ENCODE results near the gene PCLO. TPM values are rescaled to one million over a fixed set of nuclear protein-coding genes. Genes with fewer than 3 reads are reported as not detected.

PCLO gene
- total and polyA plus RNA-seq, 9 donors: 0.27 to 0.90 (median 0.55) TPM

GRCh38 chr7:82816272-82816671, 346.4 kb downstream of the PCLO start:
- no peak overlapping the region for H3K4me3 ChIP-seq (ENCODE audit: low read length)
- H3K27me3 ChIP-seq (ENCODE audit: control insufficient read depth, insufficient read depth, low read length): no peaks in the 10 kb centered on the region
- no peaks in the 10 kb centered on the region for H3K36me3 ChIP-seq (ENCODE audit: control insufficient read depth, insufficient read depth, low read length)
- no peaks in the 10 kb centered on the region for H3K9me3 ChIP-seq (replicated peaks; ENCODE audit: control insufficient read depth, low read depth, low read length)
- no peaks in the 10 kb centered on the region for H3K4me1 ChIP-seq (ENCODE audit: control insufficient read depth, insufficient read depth, low read length)
- H3K27ac ChIP-seq (ENCODE audit: low read length): no peak overlapping the region
- DNase-seq: no peak

GRCh38 chr7:82810558-82811259, 352.0 kb downstream of the PCLO start:
- no peaks in the 10 kb centered on the region for H3K27me3 ChIP-seq (ENCODE audit: control insufficient read depth, insufficient read depth, low read length)
- WGBS (ENCODE audit: insufficient coverage): no CpG with 5 or more reads among the region's 4 CpGs
- peak; percentile 75 for DNase-seq
- H3K27ac ChIP-seq (ENCODE audit: low read length): no peak overlapping the region
- no peak overlapping the region for H3K4me3 ChIP-seq (ENCODE audit: low read length)
- no peaks in the 10 kb centered on the region for H3K36me3 ChIP-seq (ENCODE audit: control insufficient read depth, insufficient read depth, low read length)
- no peaks in the 10 kb centered on the region for H3K9me3 ChIP-seq (replicated peaks; ENCODE audit: control insufficient read depth, low read depth, low read length)
- H3K4me1 ChIP-seq (ENCODE audit: control insufficient read depth, insufficient read depth, low read length): no peaks in the 10 kb centered on the region

- no peak for DNase-seq
- H3K4me3 ChIP-seq (ENCODE audit: low read length): no peak overlapping the region
- no peaks in the 10 kb centered on the region for H3K9me3 ChIP-seq (replicated peaks; ENCODE audit: control insufficient read depth, low read depth, low read length)
- H3K36me3 ChIP-seq (ENCODE audit: control insufficient read depth, insufficient read depth, low read length): no peaks in the 10 kb centered on the region
- no peaks in the 10 kb centered on the region for H3K4me1 ChIP-seq (ENCODE audit: control insufficient read depth, insufficient read depth, low read length)
- no peaks in the 10 kb centered on the region for H3K27me3 ChIP-seq (ENCODE audit: control insufficient read depth, insufficient read depth, low read length)
- WGBS (ENCODE audit: insufficient coverage): no CpG with 5 or more reads among the region's 2 CpGs
- H3K27ac ChIP-seq (ENCODE audit: low read length): no peak overlapping the region
Observed at GRCh38 chr7:82808633-82809032, 354.1 kb downstream of the PCLO start.

GRCh38 chr7:82805527-82805960, 357.1 kb downstream of the PCLO start:
- no peaks in the 10 kb centered on the region for H3K9me3 ChIP-seq (replicated peaks; ENCODE audit: control insufficient read depth, low read depth, low read length)
- no peak overlapping the region for H3K4me3 ChIP-seq (ENCODE audit: low read length)
- H3K27me3 ChIP-seq (ENCODE audit: control insufficient read depth, insufficient read depth, low read length): no peaks in the 10 kb centered on the region
- no peaks in the 10 kb centered on the region for H3K36me3 ChIP-seq (ENCODE audit: control insufficient read depth, insufficient read depth, low read length)
- peak; percentile 3 for DNase-seq
- H3K27ac ChIP-seq (ENCODE audit: low read length): no peak overlapping the region
- no peaks in the 10 kb centered on the region for H3K4me1 ChIP-seq (ENCODE audit: control insufficient read depth, insufficient read depth, low read length)
- no CpG with 5 or more reads among the region's 5 CpGs for WGBS (ENCODE audit: insufficient coverage)

GRCh38 chr7:82803411-82803810, 359.3 kb downstream of the PCLO start:
- no peaks in the 10 kb centered on the region for H3K36me3 ChIP-seq (ENCODE audit: control insufficient read depth, insufficient read depth, low read length)
- DNase-seq: no peak
- H3K4me1 ChIP-seq (ENCODE audit: control insufficient read depth, insufficient read depth, low read length): no peaks in the 10 kb centered on the region
- no peaks in the 10 kb centered on the region for H3K9me3 ChIP-seq (replicated peaks; ENCODE audit: control insufficient read depth, low read depth, low read length)
- H3K4me3 ChIP-seq (ENCODE audit: low read length): no peak overlapping the region
- no peak overlapping the region for H3K27ac ChIP-seq (ENCODE audit: low read length)
- no CpG with 5 or more reads among the region's 2 CpGs for WGBS (ENCODE audit: insufficient coverage)
- H3K27me3 ChIP-seq (ENCODE audit: control insufficient read depth, insufficient read depth, low read length): no peaks in the 10 kb centered on the region

GRCh38 chr7:82789883-82790609, 372.6 kb downstream of the PCLO start:
- Histone ChIP-seq H3K4me1 (ENCODE audit: control insufficient read depth, insufficient read depth, low read length) (no peaks in the 10 kb centered on the region), H3K36me3 (ENCODE audit: control insufficient read depth, insufficient read depth, low read length) (no peaks in the 10 kb centered on the region), H3K27me3 (ENCODE audit: control insufficient read depth, insufficient read depth, low read length) (no peaks in the 10 kb centered on the region), H3K27ac (ENCODE audit: low read length) (no peak overlapping the region), H3K9me3 (replicated peaks; ENCODE audit: control insufficient read depth, low read depth, low read length) (no peaks in the 10 kb centered on the region), H3K4me3 (ENCODE audit: low read length) (no peak overlapping the region)
- DNase-seq: peak; percentile 9
- 69% methylated on average over 3 of the region's 5 CpGs for WGBS (ENCODE audit: insufficient coverage)

GRCh38 chr7:82778021-82778420, 384.7 kb downstream of the PCLO start:
- no peak overlapping the region for H3K27ac ChIP-seq (ENCODE audit: low read length)
- H3K9me3 ChIP-seq (replicated peaks; ENCODE audit: control insufficient read depth, low read depth, low read length): no peaks in the 10 kb centered on the region
- no peaks in the 10 kb centered on the region for H3K27me3 ChIP-seq (ENCODE audit: control insufficient read depth, insufficient read depth, low read length)
- no peaks in the 10 kb centered on the region for H3K4me1 ChIP-seq (ENCODE audit: control insufficient read depth, insufficient read depth, low read length)
- H3K36me3 ChIP-seq (ENCODE audit: control insufficient read depth, insufficient read depth, low read length): no peaks in the 10 kb centered on the region
- H3K4me3 ChIP-seq (ENCODE audit: low read length): no peak overlapping the region
- DNase-seq: no peak
- no CpG with 5 or more reads among the region's 1 CpG for WGBS (ENCODE audit: insufficient coverage)

GRCh38 chr7:82762880-82763279, 399.8 kb downstream of the PCLO start:
- Histone ChIP-seq H3K4me1 (ENCODE audit: control insufficient read depth, insufficient read depth, low read length) (no peaks in the 10 kb centered on the region), H3K4me3 (ENCODE audit: low read length) (no peak overlapping the region), H3K27me3 (ENCODE audit: control insufficient read depth, insufficient read depth, low read length) (no peaks in the 10 kb centered on the region), H3K27ac (ENCODE audit: low read length) (no peak overlapping the region), H3K36me3 (ENCODE audit: control insufficient read depth, insufficient read depth, low read length) (no peaks in the 10 kb centered on the region), H3K9me3 (replicated peaks; ENCODE audit: control insufficient read depth, low read depth, low read length) (no peaks in the 10 kb centered on the region)
- DNase-seq: no peak
- no CpG with 5 or more reads among the region's 3 CpGs for WGBS (ENCODE audit: insufficient coverage)

GRCh38 chr7:82760831-82761230, 401.9 kb downstream of the PCLO start:
- no peak overlapping the region for H3K27ac ChIP-seq (ENCODE audit: low read length)

GRCh38 chr7:82760074-82760473, 402.6 kb downstream of the PCLO start:
- no peak for DNase-seq
- Histone ChIP-seq H3K27ac (ENCODE audit: low read length) (no peak overlapping the region), H3K36me3 (ENCODE audit: control insufficient read depth, insufficient read depth, low read length) (no peaks in the 10 kb centered on the region), H3K4me1 (ENCODE audit: control insufficient read depth, insufficient read depth, low read length) (no peaks in the 10 kb centered on the region), H3K4me3 (ENCODE audit: low read length) (no peak overlapping the region), H3K27me3 (ENCODE audit: control insufficient read depth, insufficient read depth, low read length) (no peaks in the 10 kb centered on the region), H3K9me3 (replicated peaks; ENCODE audit: control insufficient read depth, low read depth, low read length) (no peaks in the 10 kb centered on the region)

More at GRCh38 chr7:82760831-82761230, 401.9 kb downstream of the PCLO start:
- no peaks in the 10 kb centered on the region for H3K36me3 ChIP-seq (ENCODE audit: control insufficient read depth, insufficient read depth, low read length)
- no peaks in the 10 kb centered on the region for H3K27me3 ChIP-seq (ENCODE audit: control insufficient read depth, insufficient read depth, low read length)
- H3K9me3 ChIP-seq (replicated peaks; ENCODE audit: control insufficient read depth, low read depth, low read length): no peaks in the 10 kb centered on the region
- DNase-seq: no peak
- no peaks in the 10 kb centered on the region for H3K4me1 ChIP-seq (ENCODE audit: control insufficient read depth, insufficient read depth, low read length)
- no peak overlapping the region for H3K4me3 ChIP-seq (ENCODE audit: low read length)
- WGBS (ENCODE audit: insufficient coverage): no CpG with 5 or more reads among the region's 2 CpGs
